ENCODE results near the gene C6. TPM values are rescaled to one million over a fixed set of nuclear protein-coding genes. Genes with fewer than 3 reads are reported as not detected.

The C6 gene
- polyA plus RNA-seq, 1 donor from 2014 or later = 2.6 TPM

DNA sequence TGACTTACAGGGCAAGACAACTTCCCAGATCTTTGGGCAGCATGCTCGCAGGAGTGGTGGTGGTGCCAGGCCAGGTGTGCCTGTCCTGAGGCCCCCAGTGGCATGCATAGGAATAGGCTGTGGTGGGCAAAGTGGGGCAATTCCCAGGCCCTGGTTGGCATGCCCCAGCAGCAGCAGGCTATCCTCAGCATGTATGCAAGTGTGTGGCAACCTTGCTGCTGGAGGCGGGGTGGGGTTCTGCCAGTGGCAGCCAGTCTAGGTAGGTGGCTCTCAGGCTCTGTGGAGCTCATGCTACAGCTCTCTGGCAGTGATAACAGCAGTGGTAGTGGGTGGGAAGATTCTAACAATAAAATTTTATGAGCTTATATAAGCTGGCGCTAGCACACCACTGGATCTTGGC lies 27.7 kb upstream of the C6 start:
- no peaks in the 10 kb centered on the region for H3K36me3 ChIP-seq (ENCODE audit: insufficient read depth, low read length)

DNA sequence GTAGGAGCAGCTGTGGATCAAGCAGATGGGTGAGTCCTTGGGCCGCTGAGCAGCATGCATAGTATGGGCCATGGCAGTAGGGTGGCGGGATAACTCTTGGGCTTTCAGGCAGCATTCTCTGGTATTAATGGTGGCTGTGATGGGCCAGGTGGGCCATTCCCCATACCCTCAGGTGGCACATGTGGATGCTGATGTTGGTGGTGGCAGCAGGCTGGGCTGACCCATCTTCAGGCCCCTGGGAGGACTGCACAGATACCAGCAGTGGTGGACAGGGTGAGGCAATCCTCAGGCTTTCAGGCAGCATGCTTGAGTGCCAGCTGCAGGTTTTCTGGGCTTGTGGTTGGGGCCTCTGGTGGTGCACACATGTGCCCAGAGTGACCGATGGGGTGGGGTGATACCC lies 27.1 kb upstream of the C6 start:
- Histone ChIP-seq H3K9ac (ENCODE audit: low read length) (no peak overlapping the region), H3K9me2 (ENCODE audit: insufficient read depth, low read length) (no peaks in the 10 kb centered on the region), H3K4me2 (ENCODE audit: low read length) (no peak overlapping the region), H3K27me3 (ENCODE audit: insufficient read depth, low read depth, low read length) (no peaks in the 10 kb centered on the region), H4K20me1 (ENCODE audit: insufficient read depth) (no peaks in the 10 kb centered on the region), H3K4me3 (ENCODE audit: low read length) (no peak overlapping the region), H3F3A (ENCODE audit: insufficient read depth, low read length, poor library complexity, severe bottlenecking) (no peaks in the 10 kb centered on the region), H3K27ac (ENCODE audit: low read length) (no peak overlapping the region), H2AFZ (ENCODE audit: low read depth, low read length) (no peak overlapping the region), H3K79me2 (replicated peaks; ENCODE audit: insufficient read depth, low read length) (no peaks in the 10 kb centered on the region), H3K9me3 (ENCODE audit: low read length) (no peaks in the 10 kb centered on the region), H3K36me3 (ENCODE audit: insufficient read depth, low read length) (no peaks in the 10 kb centered on the region)
- TF ChIP-seq, protein P1, sequence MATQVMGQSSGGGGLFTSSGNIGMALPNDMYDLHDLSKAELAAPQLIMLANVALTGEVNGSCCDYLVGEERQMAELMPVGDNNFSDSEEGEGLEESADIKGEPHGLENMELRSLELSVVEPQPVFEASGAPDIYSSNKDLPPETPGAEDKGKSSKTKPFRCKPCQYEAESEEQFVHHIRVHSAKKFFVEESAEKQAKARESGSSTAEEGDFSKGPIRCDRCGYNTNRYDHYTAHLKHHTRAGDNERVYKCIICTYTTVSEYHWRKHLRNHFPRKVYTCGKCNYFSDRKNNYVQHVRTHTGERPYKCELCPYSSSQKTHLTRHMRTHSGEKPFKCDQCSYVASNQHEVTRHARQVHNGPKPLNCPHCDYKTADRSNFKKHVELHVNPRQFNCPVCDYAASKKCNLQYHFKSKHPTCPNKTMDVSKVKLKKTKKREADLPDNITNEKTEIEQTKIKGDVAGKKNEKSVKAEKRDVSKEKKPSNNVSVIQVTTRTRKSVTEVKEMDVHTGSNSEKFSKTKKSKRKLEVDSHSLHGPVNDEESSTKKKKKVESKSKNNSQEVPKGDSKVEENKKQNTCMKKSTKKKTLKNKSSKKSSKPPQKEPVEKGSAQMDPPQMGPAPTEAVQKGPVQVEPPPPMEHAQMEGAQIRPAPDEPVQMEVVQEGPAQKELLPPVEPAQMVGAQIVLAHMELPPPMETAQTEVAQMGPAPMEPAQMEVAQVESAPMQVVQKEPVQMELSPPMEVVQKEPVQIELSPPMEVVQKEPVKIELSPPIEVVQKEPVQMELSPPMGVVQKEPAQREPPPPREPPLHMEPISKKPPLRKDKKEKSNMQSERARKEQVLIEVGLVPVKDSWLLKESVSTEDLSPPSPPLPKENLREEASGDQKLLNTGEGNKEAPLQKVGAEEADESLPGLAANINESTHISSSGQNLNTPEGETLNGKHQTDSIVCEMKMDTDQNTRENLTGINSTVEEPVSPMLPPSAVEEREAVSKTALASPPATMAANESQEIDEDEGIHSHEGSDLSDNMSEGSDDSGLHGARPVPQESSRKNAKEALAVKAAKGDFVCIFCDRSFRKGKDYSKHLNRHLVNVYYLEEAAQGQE (IDR thresholded peaks at IDR 0.05; ENCODE audit: borderline replicate concordance) = no peak
- TF ChIP-seq TAF1 (IDR thresholded peaks at IDR 0.05; ENCODE audit: low read depth) (no peak), EP300 (conservative IDR thresholded peaks at IDR 0.05; ENCODE audit: poor library complexity, severe bottlenecking) (no peak), MXI1 (conservative IDR thresholded peaks at IDR 0.05; ENCODE audit: poor library complexity, severe bottlenecking) (no peak), EZH2 (IDR thresholded peaks at IDR 0.05; ENCODE audit: borderline replicate concordance, insufficient read depth, low read length, poor library complexity, severe bottlenecking) (no peak)
- TF ChIP-seq, protein P2, sequence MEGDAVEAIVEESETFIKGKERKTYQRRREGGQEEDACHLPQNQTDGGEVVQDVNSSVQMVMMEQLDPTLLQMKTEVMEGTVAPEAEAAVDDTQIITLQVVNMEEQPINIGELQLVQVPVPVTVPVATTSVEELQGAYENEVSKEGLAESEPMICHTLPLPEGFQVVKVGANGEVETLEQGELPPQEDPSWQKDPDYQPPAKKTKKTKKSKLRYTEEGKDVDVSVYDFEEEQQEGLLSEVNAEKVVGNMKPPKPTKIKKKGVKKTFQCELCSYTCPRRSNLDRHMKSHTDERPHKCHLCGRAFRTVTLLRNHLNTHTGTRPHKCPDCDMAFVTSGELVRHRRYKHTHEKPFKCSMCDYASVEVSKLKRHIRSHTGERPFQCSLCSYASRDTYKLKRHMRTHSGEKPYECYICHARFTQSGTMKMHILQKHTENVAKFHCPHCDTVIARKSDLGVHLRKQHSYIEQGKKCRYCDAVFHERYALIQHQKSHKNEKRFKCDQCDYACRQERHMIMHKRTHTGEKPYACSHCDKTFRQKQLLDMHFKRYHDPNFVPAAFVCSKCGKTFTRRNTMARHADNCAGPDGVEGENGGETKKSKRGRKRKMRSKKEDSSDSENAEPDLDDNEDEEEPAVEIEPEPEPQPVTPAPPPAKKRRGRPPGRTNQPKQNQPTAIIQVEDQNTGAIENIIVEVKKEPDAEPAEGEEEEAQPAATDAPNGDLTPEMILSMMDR (IDR thresholded peaks at IDR 0.05; ENCODE audit: poor library complexity, severe bottlenecking) = no peak

More for the DNA sequence above, 27.7 kb upstream of the C6 start:
- no peak overlapping the region for H3K27ac ChIP-seq (ENCODE audit: low read length)
- no peaks in the 10 kb centered on the region for H3K79me2 ChIP-seq (replicated peaks; ENCODE audit: insufficient read depth, low read length)
- H3K9me2 ChIP-seq (ENCODE audit: insufficient read depth, low read length) = no peaks in the 10 kb centered on the region
- H4K20me1 ChIP-seq (ENCODE audit: insufficient read depth) = no peaks in the 10 kb centered on the region
- H3K4me3 ChIP-seq (ENCODE audit: low read length) = no peak overlapping the region
- H3K9ac ChIP-seq (ENCODE audit: low read length) = no peak overlapping the region
- H3F3A ChIP-seq (ENCODE audit: insufficient read depth, low read length, poor library complexity, severe bottlenecking) = no peaks in the 10 kb centered on the region
- no peak overlapping the region for H2AFZ ChIP-seq (ENCODE audit: low read depth, low read length)
- TF ChIP-seq, protein P1 (IDR thresholded peaks at IDR 0.05; ENCODE audit: borderline replicate concordance) = no peak
- no peak for TF ChIP-seq SMC3 (conservative IDR thresholded peaks at IDR 0.05; ENCODE audit: poor library complexity)
- no peak for TF ChIP-seq TAF1 (IDR thresholded peaks at IDR 0.05; ENCODE audit: low read depth)
- no peak for TF ChIP-seq EZH2 (IDR thresholded peaks at IDR 0.05; ENCODE audit: borderline replicate concordance, insufficient read depth, low read length, poor library complexity, severe bottlenecking)
- no peak for TF ChIP-seq EP300 (conservative IDR thresholded peaks at IDR 0.05; ENCODE audit: poor library complexity, severe bottlenecking)
- TF ChIP-seq, protein P2 (IDR thresholded peaks at IDR 0.05; ENCODE audit: poor library complexity, severe bottlenecking) = no peak
- H3K4me2 ChIP-seq (ENCODE audit: low read length) = no peak overlapping the region
- no peaks in the 10 kb centered on the region for H3K9me3 ChIP-seq (ENCODE audit: low read length)
- no peaks in the 10 kb centered on the region for H3K27me3 ChIP-seq (ENCODE audit: insufficient read depth, low read depth, low read length)

Data from neural cell (in vitro differentiated cells).